PC-3 (cell line): ENCODE data around the gene FOXP1. TPM values are rescaled to one million over a fixed set of nuclear protein-coding genes. Genes with fewer than 3 reads are reported as not detected.

Experiments
- ATAC-seq: fragments of 200-7000 bp; cut with Tn5 transposase; 2 replicates; pipeline ENCODE4 v1.9.1; 2020; ENCODE audit warnings: mild to moderate bottlenecking, moderate library complexity
- BruUV-seq: library from RNA; stranded (reverse); fragments of 400-500 nt; replicated peaks from 2 replicates; lab custom pipeline; 2021; lab: Mats Ljungman, UMichigan
- CTCF ChIA-PET: fragments of 300-600 bp; sonication (Branson Sonifier 250); formaldehyde crosslinking; loops from one replicate; lab custom pipeline; 2022; ENCODE audit warnings: antibody characterized with exemption; lab: Charles Lee
- POLR2A ChIA-PET: fragments of 300-600 bp; sonication (Branson Sonifier 250); formaldehyde crosslinking; loops from one replicate; lab custom pipeline; 2022; ENCODE audit warnings: antibody characterized with exemption; ENCODE audit not compliant: unreplicated experiment; lab: Charles Lee
- DNase-seq: peaks from one replicate; pipeline ENCODE4 v3.0.0-alpha.2; 2015
- H2AFZ ChIP-seq: fragments of 300-600 bp; sonication (generic); 2 replicates; pipeline ENCODE4 v1.6.0; 2016; ENCODE audit warnings: antibody characterized with exemption, low read length
- H3F3A ChIP-seq: fragments of 300-600 bp; sonication (generic); one replicate; pipeline ENCODE4 v1.6.0; 2017; ENCODE audit warnings: antibody characterized with exemption, low read length, control low read depth, mild to moderate bottlenecking; ENCODE audit not compliant: unreplicated experiment
- H3K27ac ChIP-seq: fragments of 300-600 bp; sonication (generic); 2 replicates; pipeline ENCODE4 v1.5.1; 2016; ENCODE audit warnings: mild to moderate bottlenecking, low read length
- H3K27me3 ChIP-seq: fragments of 300-600 bp; sonication (generic); 2 replicates; pipeline ENCODE4 v1.6.1; 2016; ENCODE audit warnings: low read length, mixed read lengths
- H3K36me3 ChIP-seq: fragments of 300-600 bp; sonication (generic); 2 replicates; pipeline ENCODE4 v1.6.1; 2016; ENCODE audit warnings: low read depth, mixed run types, low read length, mixed read lengths
- H3K4me1 ChIP-seq: fragments of 300-600 bp; sonication (generic); 2 replicates; pipeline ENCODE4 v1.5.1; 2016; ENCODE audit warnings: low read length; ENCODE audit not compliant: insufficient read depth
- H3K4me2 ChIP-seq: fragments of 300-600 bp; sonication (generic); 2 replicates; pipeline ENCODE4 v1.6.0; 2016; ENCODE audit warnings: low read length
- H3K4me3 ChIP-seq: fragments of 300-600 bp; sonication (generic); 2 replicates; pipeline ENCODE4 v1.5.1; 2016; ENCODE audit warnings: mild to moderate bottlenecking, low read length, mixed read lengths
- H3K79me2 ChIP-seq: fragments of 300-600 bp; sonication (generic); 2 replicates; pipeline ENCODE4 v1.6.1; 2017; ENCODE audit warnings: low read length, mixed read lengths
- H3K9ac ChIP-seq: fragments of 300-600 bp; sonication (generic); 2 replicates; pipeline ENCODE4 v1.6.0; 2016; ENCODE audit warnings: mild to moderate bottlenecking, low read length
- H3K9me2 ChIP-seq: fragments of 300-600 bp; sonication (generic); replicated peaks from 2 replicates; pipeline ENCODE4 v1.6.1; 2016; ENCODE audit warnings: mixed run types, low read length, mixed read lengths
- H3K9me3 ChIP-seq: fragments of 300-600 bp; sonication (generic); 2 replicates; pipeline ENCODE4 v1.6.1; 2016; ENCODE audit warnings: low read length, mixed read lengths
- H4K20me1 ChIP-seq: fragments of 300-600 bp; sonication (generic); 2 replicates; pipeline ENCODE4 v1.6.1; 2016; ENCODE audit warnings: low read length, mixed read lengths
- EZH2 ChIP-seq: fragments of 300-600 bp; sonication (generic); IDR thresholded peaks from one replicate; pipeline ENCODE4 v1.6.1; 2017; ENCODE audit warnings: antibody characterized with exemption, mild to moderate bottlenecking, low read length; ENCODE audit not compliant: unreplicated experiment
- EZH2phosphoT487 ChIP-seq: fragments of 300-600 bp; sonication (generic); IDR thresholded peaks from 2 replicates; pipeline ENCODE4 v1.6.1; 2018; ENCODE audit warnings: mild to moderate bottlenecking, antibody characterized with exemption, low read length, borderline replicate concordance
- intact Hi-C: fragments of 100-400 bp; cut with micrococcal nuclease; formaldehyde crosslinking; loops from 2 replicates; pipeline ENCODE4 v1.9.0; 2023
- total RNA-seq: library from RNA; depleted of rRNA; stranded (reverse); fragments of >200 nt; gene quantifications from 2 replicates; pipeline ENCODE4 v1.2.3, GENCODE V29; 2014
- TF ChIP-seq, protein P1 (sequence below): fragments of 300-600 bp; sonication (generic); conservative IDR thresholded peaks from 2 replicates; pipeline ENCODE4 v1.5.1; 2017; ENCODE audit warnings: antibody characterized with exemption, low read depth, mild to moderate bottlenecking, low read length

Gene FOXP1
- total RNA-seq, 1 experiment from 2014 or later, result 35.3 TPM

DNA sequence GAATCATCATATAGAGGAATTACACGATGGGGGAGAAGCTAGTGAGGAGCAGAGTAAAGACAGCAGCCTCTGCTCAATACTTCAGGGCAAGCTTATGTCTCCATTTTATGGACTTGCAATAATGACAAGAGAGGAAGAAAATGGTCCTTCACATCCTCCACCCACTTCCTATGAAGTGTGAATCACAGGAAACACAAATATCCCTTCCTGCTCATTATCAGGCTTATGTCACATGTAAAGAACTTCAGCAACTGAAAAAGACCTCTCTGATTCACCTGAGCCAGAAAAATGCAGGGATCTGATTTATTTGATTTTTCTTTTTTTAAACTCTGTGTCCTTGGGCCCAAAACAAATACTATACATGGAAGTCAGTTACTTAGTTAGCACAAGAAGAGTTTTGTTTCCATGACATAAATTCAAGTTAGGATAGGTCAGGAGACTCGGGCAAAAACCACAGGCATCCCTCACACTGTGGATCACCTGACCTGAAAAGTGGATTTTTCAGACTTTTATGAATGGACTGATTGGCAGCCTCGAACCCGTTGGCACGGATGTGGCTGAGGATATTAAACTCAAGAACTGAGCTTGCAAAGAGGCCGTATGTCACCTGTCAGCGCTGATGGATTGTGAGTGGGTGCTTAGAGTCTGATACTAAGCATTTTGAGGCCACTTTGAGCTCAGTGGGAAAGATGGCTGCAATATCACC is 650.3 kb downstream of the FOXP1 start:
- Histone ChIP-seq H3F3A (no peaks in the 10 kb centered on the region), H3K9ac (no peak overlapping the region), H3K4me3 (no peak overlapping the region), H3K27me3 (no peaks in the 10 kb centered on the region), H3K27ac (peak overlapping the region; percentile 3; the same call in 1 of the 2 replicates), H3K36me3 (no peaks in the 10 kb centered on the region), H3K79me2 (no peaks in the 10 kb centered on the region), H2AFZ (no peak overlapping the region), H3K4me2 (no peak overlapping the region), H3K4me1 (peaks cover 13% of the 10 kb centered on the region; the same call in 1 of the 2 replicates), H4K20me1 (no peaks in the 10 kb centered on the region), H3K9me2 (no peaks in the 10 kb centered on the region), H3K9me3 (no peaks in the 10 kb centered on the region)
- POLR2A ChIA-PET, result no interaction called here
- ATAC-seq (peak; percentile 93), DNase-seq (peak; percentile 70)
- CTCF ChIA-PET, result interaction anchor here (0.6 kb wide), 1 partner anchor 217 kb away, joined by 3 read pairs; no protein-coding TSS in a partner anchor
- TF ChIP-seq EZH2 (no peak), EZH2phosphoT487 (no peak)
- TF ChIP-seq, protein P1, sequence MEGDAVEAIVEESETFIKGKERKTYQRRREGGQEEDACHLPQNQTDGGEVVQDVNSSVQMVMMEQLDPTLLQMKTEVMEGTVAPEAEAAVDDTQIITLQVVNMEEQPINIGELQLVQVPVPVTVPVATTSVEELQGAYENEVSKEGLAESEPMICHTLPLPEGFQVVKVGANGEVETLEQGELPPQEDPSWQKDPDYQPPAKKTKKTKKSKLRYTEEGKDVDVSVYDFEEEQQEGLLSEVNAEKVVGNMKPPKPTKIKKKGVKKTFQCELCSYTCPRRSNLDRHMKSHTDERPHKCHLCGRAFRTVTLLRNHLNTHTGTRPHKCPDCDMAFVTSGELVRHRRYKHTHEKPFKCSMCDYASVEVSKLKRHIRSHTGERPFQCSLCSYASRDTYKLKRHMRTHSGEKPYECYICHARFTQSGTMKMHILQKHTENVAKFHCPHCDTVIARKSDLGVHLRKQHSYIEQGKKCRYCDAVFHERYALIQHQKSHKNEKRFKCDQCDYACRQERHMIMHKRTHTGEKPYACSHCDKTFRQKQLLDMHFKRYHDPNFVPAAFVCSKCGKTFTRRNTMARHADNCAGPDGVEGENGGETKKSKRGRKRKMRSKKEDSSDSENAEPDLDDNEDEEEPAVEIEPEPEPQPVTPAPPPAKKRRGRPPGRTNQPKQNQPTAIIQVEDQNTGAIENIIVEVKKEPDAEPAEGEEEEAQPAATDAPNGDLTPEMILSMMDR, result no peak
- intact Hi-C loops, result no loop called here
- no TSS peak for BruUV-seq

DNA sequence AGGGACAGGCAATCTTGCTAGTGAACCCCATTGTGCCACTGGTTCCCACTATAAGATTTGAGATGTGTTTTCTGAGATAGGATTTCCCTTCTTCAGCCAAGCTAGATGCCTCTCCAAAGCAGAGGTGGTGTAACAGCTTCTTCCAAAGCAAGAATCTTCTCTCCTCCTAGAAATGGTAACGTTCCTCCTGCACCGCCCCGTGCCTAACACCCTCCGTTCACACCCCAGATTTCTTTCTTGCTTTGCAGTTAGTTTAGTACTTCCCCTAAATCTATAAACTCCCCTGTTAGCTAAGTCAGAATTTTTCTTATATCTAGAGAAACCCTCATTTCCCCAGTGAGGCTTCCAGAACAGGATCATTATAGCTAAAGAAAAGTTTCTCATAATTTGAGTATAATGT is 653.5 kb downstream of the FOXP1 start:
- no peak for ATAC-seq
- no peaks in the 10 kb centered on the region for H3K79me2 ChIP-seq
- H3K27ac ChIP-seq, result no peak overlapping the region
- H3K27me3 ChIP-seq, result no peaks in the 10 kb centered on the region
- intact Hi-C loops, result no loop called here
- H3F3A ChIP-seq, result no peaks in the 10 kb centered on the region
- no peaks in the 10 kb centered on the region for H3K9me3 ChIP-seq
- no peaks in the 10 kb centered on the region for H3K9me2 ChIP-seq
- H3K4me2 ChIP-seq, result no peak overlapping the region
- no peaks in the 10 kb centered on the region for H4K20me1 ChIP-seq
- no peak overlapping the region for H3K4me3 ChIP-seq
- BruUV-seq, result no TSS peak
- CTCF ChIA-PET, result no interaction called here
- H3K9ac ChIP-seq, result no peak overlapping the region
- H3K36me3 ChIP-seq, result no peaks in the 10 kb centered on the region
- POLR2A ChIA-PET, result interaction anchor here (0.6 kb wide), 1 partner anchor 246 kb away, joined by 3 read pairs; no protein-coding TSS in a partner anchor
- no peak overlapping the region for H2AFZ ChIP-seq
- no peak for TF ChIP-seq EZH2
- TF ChIP-seq EZH2phosphoT487, result no peak
- TF ChIP-seq, protein P1, result no peak
- DNase-seq, result no peak
- peaks cover 13% of the 10 kb centered on the region; the same call in 1 of the 2 replicates for H3K4me1 ChIP-seq

DNA sequence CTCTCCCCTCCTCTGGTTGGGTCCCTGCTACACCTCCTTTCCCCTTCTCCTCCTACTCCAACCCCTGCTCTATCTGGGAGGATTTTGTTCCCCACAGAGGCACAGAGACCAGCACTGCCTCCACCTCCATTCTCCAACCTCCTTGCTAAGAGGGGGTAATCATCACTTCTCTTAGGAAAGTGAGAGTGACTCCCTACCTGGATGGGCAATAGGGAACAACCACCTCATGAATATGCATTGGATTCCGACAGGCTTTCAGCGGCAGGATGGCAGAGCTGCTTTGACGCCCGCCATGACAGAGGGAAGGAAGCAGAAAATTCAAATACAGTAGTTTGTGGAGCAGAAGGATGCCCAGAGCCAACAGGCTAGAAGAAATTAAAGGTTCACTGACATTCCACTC is 656.3 kb downstream of the FOXP1 start:
- Histone ChIP-seq H3K9ac (no peak overlapping the region), H3K9me3 (no peaks in the 10 kb centered on the region), H3K4me1 (no peaks in the 10 kb centered on the region), H4K20me1 (no peaks in the 10 kb centered on the region), H3K27me3 (no peaks in the 10 kb centered on the region), H3K9me2 (no peaks in the 10 kb centered on the region), H3K36me3 (no peaks in the 10 kb centered on the region), H2AFZ (no peak overlapping the region), H3K4me2 (no peak overlapping the region), H3K27ac (no peak overlapping the region), H3F3A (no peaks in the 10 kb centered on the region), H3K79me2 (no peaks in the 10 kb centered on the region), H3K4me3 (no peak overlapping the region)
- BruUV-seq, result no TSS peak
- POLR2A ChIA-PET, result no interaction called here
- intact Hi-C loops, result no loop called here
- CTCF ChIA-PET, result no interaction called here
- DNase-seq (no peak), ATAC-seq (no peak)
- TF ChIP-seq EZH2, result no peak
- TF ChIP-seq, protein P1, result no peak
- no peak for TF ChIP-seq EZH2phosphoT487
